Nephron (organoid): ENCODE data around the gene VCPKMT.
"Not testable (repeated sequence)": the region's sequence is repeated elsewhere in the genome, so short reads cannot be mapped to it uniquely, and the experiment has no call there.

ENCODE experiments used
- H3K27ac Mint-ChIP-seq, 3 experiments: 2 replicates each; pipeline ENCODE4 v1.8.0; 2020; ENCODE audit warnings: mixed read lengths in 3 of 3, mild to moderate bottlenecking in 2 of 3, moderate library complexity in 1 of 3
- H3K27me3 Mint-ChIP-seq: 2 replicates; pipeline ENCODE4 v1.8.0; 2021; ENCODE audit warnings: low read depth, mild to moderate bottlenecking, moderate library complexity, mixed read lengths
- H3K36me3 Mint-ChIP-seq: 2 replicates; pipeline ENCODE4 v1.8.0; 2020; ENCODE audit warnings: low read depth, mixed read lengths
- H3K4me1 Mint-ChIP-seq: 2 replicates; pipeline ENCODE4 v1.8.0; 2020; ENCODE audit warnings: mixed read lengths
- H3K4me3 Mint-ChIP-seq, 3 experiments: 2 replicates each; pipeline ENCODE4 v1.8.0; 2020; ENCODE audit warnings: mild to moderate bottlenecking in 3 of 3, mixed read lengths in 3 of 3, moderate library complexity in 2 of 3
- H3K9me3 Mint-ChIP-seq: 2 replicates; pipeline ENCODE4 v1.8.0; 2020; ENCODE audit warnings: mixed read lengths
- TF ChIP-seq, protein P1 (sequence below), 3 experiments: fragments of 200-600 bp; sonication (generic); IDR thresholded peaks; one replicate each; pipeline ENCODE4 v1.5.0; 2021; ENCODE audit warnings: antibody characterized with exemption in 3 of 3; ENCODE audit not compliant: unreplicated experiment in 3 of 3

The VCPKMT gene

DNA sequence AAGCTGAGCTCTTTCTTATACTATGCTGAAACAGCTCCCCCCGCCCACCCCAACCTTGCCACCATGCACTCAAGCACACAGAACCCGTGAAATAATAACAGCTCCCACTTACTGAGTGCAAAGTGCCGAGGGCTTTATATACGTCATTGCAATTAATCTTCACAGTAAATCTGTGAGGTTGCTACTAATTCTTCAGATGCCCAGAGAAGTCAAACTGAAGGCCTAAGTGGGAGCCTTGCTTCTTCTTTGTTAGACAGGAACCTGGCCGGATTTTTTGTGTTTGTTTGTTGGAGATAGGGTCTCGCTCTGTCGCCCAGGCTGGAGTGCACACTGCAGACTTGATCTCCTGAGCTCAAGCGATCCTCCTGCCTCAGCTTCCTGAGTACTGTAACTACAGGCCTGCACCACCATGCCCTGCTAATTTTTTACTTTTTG, 34.0 kb downstream of the VCPKMT start:
- peaks cover 4% of the 10 kb centered on the region for H3K9me3 Mint-ChIP-seq
- no peaks in the 10 kb centered on the region for H3K36me3 Mint-ChIP-seq
- no peak overlapping the region for H3K4me3 Mint-ChIP-seq
- H3K27me3 Mint-ChIP-seq, result no peaks in the 10 kb centered on the region
- peak overlapping the region in 2 of 3 experiments; percentile 38 to 73 for H3K27ac Mint-ChIP-seq
- no peaks in the 10 kb centered on the region for H3K4me1 Mint-ChIP-seq
- TF ChIP-seq, protein P1, sequence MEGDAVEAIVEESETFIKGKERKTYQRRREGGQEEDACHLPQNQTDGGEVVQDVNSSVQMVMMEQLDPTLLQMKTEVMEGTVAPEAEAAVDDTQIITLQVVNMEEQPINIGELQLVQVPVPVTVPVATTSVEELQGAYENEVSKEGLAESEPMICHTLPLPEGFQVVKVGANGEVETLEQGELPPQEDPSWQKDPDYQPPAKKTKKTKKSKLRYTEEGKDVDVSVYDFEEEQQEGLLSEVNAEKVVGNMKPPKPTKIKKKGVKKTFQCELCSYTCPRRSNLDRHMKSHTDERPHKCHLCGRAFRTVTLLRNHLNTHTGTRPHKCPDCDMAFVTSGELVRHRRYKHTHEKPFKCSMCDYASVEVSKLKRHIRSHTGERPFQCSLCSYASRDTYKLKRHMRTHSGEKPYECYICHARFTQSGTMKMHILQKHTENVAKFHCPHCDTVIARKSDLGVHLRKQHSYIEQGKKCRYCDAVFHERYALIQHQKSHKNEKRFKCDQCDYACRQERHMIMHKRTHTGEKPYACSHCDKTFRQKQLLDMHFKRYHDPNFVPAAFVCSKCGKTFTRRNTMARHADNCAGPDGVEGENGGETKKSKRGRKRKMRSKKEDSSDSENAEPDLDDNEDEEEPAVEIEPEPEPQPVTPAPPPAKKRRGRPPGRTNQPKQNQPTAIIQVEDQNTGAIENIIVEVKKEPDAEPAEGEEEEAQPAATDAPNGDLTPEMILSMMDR (IDR thresholded peaks at IDR 0.05; ENCODE audit: unreplicated experiment in 3 of 3), result no peak

DNA sequence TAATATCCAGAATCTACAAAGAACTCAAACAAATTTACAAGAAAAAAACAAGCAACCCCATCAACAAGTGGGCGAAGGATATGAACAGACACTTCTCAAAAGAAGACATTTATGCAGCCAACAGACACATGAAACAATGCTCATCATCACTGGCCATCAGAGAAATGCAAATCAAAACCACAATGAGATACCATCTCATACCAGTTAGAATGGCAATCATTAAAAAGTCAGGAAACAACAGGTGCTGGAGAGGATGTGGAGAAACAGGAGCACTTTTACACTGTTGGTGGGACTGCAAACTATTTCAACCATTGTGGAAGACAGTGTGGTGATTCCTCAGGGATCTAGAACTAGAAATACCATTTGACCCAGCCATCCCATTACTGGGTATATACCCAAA, 37.3 kb downstream of the VCPKMT start:
- H3K9me3 Mint-ChIP-seq, H3K4me3 Mint-ChIP-seq, H3K36me3 Mint-ChIP-seq, H3K27me3 Mint-ChIP-seq, H3K27ac Mint-ChIP-seq, H3K4me1 Mint-ChIP-seq: not testable (repeated sequence)

DNA sequence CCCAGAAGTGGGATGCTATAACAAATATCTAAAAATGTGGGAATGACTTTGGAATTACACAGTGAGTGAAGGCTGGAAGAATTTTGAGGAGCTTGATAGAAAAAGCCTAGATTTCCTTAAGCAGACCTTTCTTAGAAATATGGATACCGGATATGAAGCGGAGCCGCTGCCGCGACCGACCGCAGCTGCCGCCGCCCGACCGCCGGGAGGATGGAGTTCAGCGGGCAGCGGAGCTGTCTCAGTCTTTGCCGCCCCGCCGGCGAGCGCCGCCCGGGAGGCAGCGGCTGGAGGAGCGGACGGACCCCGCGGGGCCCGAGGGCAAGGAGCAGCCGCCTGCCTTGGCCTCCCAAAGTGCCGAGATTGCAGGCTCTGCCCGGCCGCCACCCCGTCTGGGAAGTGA, 42.7 kb downstream of the VCPKMT start:
- not testable (repeated sequence) for H3K4me1 Mint-ChIP-seq, H3K27me3 Mint-ChIP-seq, H3K27ac Mint-ChIP-seq, H3K4me3 Mint-ChIP-seq
- peaks cover 16% of the 10 kb centered on the region for H3K9me3 Mint-ChIP-seq
- H3K36me3 Mint-ChIP-seq, result peaks cover 16% of the 10 kb centered on the region

- peaks cover 16% of the 10 kb centered on the region for H3K36me3 Mint-ChIP-seq
- H3K27ac Mint-ChIP-seq, result no peak overlapping the region
- H3K27me3 Mint-ChIP-seq, result peaks cover 8% of the 10 kb centered on the region
- H3K4me3 Mint-ChIP-seq, result no peak overlapping the region
- no peaks in the 10 kb centered on the region for H3K4me1 Mint-ChIP-seq
- TF ChIP-seq, protein P1 (IDR thresholded peaks at IDR 0.05; ENCODE audit: unreplicated experiment in 3 of 3), result no peak
- H3K9me3 Mint-ChIP-seq, result peaks cover 12% of the 10 kb centered on the region
Observed at GRCh38 chr14:50072395-50072794, 44.0 kb downstream of the VCPKMT start.

DNA sequence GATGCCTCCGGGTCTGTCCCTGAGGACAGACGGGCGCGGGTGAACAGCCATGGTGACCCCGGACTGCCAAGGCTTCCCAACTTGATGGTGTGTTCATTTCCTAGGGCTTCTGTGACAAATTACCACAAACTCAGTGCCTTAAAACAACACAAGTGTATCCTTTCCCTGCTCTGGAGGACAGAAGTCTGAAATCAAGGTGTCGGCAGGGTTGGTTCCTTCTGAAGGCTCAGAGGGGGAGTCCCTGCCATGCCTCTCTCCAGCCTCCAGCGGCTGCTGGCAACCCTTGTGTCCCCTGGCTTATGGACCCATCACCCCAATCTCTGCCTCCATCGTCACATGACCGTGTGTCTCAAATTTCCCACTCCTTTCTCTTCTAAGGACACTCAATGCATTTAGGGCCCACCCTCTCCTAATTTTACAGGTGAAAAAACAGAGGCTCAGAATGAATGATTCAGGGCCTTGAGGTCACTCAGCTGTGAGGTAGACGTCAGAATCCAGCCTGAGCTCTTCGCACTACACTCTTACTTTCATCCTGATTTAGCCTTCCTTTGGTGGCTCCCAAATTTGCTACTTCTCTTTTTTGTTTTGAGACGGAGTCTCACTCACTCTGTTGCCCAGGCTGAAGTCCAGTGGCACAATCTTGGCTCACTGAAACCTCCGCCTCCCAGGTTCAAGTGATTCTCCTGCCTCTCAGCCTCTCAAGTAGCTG, 45.4 kb downstream of the VCPKMT start:
- H3K4me1 Mint-ChIP-seq, result no peaks in the 10 kb centered on the region
- H3K27me3 Mint-ChIP-seq, result peaks cover 10% of the 10 kb centered on the region
- peaks cover 16% of the 10 kb centered on the region for H3K36me3 Mint-ChIP-seq

DNA sequence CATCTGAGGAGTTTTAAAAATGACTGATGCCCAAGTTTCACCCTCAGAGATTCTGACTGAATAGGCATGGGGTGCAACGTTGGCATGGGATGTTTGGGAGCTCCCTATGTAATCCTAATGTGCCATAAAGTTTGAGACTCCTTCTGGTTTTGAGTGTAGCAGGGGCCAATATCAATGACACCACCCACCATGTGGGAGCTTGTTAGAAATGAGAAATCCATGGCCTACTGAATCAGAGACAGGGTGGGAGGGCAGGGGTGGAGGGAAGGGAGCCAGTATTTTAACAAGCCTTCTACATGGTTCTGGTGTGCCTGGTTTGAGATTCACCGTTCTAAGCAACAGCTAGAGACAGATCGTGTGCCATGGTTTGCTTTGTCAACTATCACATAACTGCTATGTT, 46.1 kb downstream of the VCPKMT start:
- H3K4me3 Mint-ChIP-seq, result no peak overlapping the region
- H3K27me3 Mint-ChIP-seq, result peaks cover 10% of the 10 kb centered on the region
- peaks cover 16% of the 10 kb centered on the region for H3K36me3 Mint-ChIP-seq
- H3K9me3 Mint-ChIP-seq, result peaks cover 11% of the 10 kb centered on the region
- TF ChIP-seq, protein P1 (IDR thresholded peaks at IDR 0.05; ENCODE audit: unreplicated experiment in 3 of 3), result no peak
- no peak overlapping the region for H3K27ac Mint-ChIP-seq
- no peaks in the 10 kb centered on the region for H3K4me1 Mint-ChIP-seq

More for the DNA sequence above, 45.4 kb downstream of the VCPKMT start:
- Mint-ChIP-seq H3K9me3 (peaks cover 12% of the 10 kb centered on the region), H3K27ac (no peak overlapping the region), H3K4me3 (no peak overlapping the region)
- TF ChIP-seq, protein P1 (IDR thresholded peaks at IDR 0.05; ENCODE audit: unreplicated experiment in 3 of 3), result no peak

DNA sequence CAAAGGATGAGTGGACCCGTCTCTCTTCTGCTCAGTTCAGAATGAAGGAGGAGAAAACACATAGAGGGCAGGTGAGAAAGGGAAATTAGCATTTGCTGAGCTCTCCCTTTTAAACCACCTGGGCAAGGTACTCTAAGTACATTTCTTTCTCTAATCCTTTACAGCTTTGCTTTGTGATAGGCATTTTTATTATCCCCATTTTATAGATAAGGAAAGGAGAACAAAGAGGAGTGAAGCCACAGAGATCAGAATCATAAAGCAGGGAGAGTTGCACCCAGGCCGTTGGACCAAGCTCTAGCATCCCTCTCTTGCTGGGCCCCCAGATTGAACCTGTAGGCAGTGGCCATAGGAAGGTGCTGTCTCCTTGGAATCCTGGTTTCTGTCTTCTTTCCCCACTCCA, 47.0 kb downstream of the VCPKMT start:
- peaks cover 10% of the 10 kb centered on the region for H3K27me3 Mint-ChIP-seq
- H3K36me3 Mint-ChIP-seq, result peaks cover 12% of the 10 kb centered on the region
- H3K4me1 Mint-ChIP-seq, result no peaks in the 10 kb centered on the region
- H3K27ac Mint-ChIP-seq, result no peak overlapping the region
- peaks cover 8% of the 10 kb centered on the region for H3K9me3 Mint-ChIP-seq
- no peak overlapping the region for H3K4me3 Mint-ChIP-seq
- TF ChIP-seq, protein P1 (IDR thresholded peaks at IDR 0.05; ENCODE audit: unreplicated experiment in 3 of 3), result no peak
